Small intestine (tissue), 7 donors: ENCODE data around the gene DHTKD1. TPM values are rescaled to one million over a fixed set of nuclear protein-coding genes. Genes with fewer than 3 reads are reported as not detected.

Experiments used
- DNase-seq, 2 donors: peaks; one replicate each; pipeline versions ENCODE4 v3.0.0 to v3.0.0-alpha.2; 2013
- FAIRE-seq: peaks from 2 replicates; lab custom pipeline; 2012; peaks lifted over from hg19 to GRCh38; lab: Jason Lieb, UNC
- H3K27ac ChIP-seq, 3 donors: one replicate each; pipeline ENCODE4 v1.5.1; 2013; ENCODE audit warnings: low read length in 2 of 3, mild to moderate bottlenecking in 2 of 3, control low read depth in 1 of 3, inconsistent platforms in 1 of 3, low read depth in 1 of 3, moderate library complexity in 1 of 3
- H3K27me3 ChIP-seq, 3 donors: one replicate each; pipeline ENCODE4 v1.6.1; 2013; ENCODE audit warnings: low read length in 3 of 3, inconsistent platforms in 1 of 3; ENCODE audit not compliant: control insufficient read depth in 3 of 3, insufficient read depth in 3 of 3
- H3K36me3 ChIP-seq, 3 donors: one replicate each; pipeline ENCODE4 v1.6.1; 2013; ENCODE audit warnings: low read length in 3 of 3, inconsistent platforms in 1 of 3, low read depth in 1 of 3, mild to moderate bottlenecking in 1 of 3, moderate library complexity in 1 of 3; ENCODE audit not compliant: control insufficient read depth in 3 of 3, insufficient read depth in 2 of 3
- H3K4me1 ChIP-seq, 3 donors: one replicate each; pipeline ENCODE4 v1.6.1; 2013; ENCODE audit warnings: low read length in 2 of 3, inconsistent platforms in 1 of 3, low read depth in 1 of 3, mild to moderate bottlenecking in 1 of 3, moderate library complexity in 1 of 3; ENCODE audit not compliant: control insufficient read depth in 3 of 3, insufficient read depth in 2 of 3
- H3K4me3 ChIP-seq, 3 donors: one replicate each; pipeline ENCODE4 v1.5.1; 2013; ENCODE audit warnings: low read length in 3 of 3, control low read depth in 1 of 3, inconsistent platforms in 1 of 3, low read depth in 1 of 3, mild to moderate bottlenecking in 1 of 3, moderate library complexity in 1 of 3
- H3K9me3 ChIP-seq, 2 donors: one replicate each; pipeline ENCODE4 v1.6.1; 2013; ENCODE audit warnings: low read depth in 1 of 2, low read length in 1 of 2; ENCODE audit not compliant: control insufficient read depth in 2 of 2, insufficient read depth in 1 of 2
- WGBS, 3 donors: extraction: QIAGEN DNeasy Blood & Tissue Kit; methylation state at CpG; one replicate each; pipeline ENCODE4 v1.1.7; 2013; 5-methylcytosine and 5-hydroxymethylcytosine counted together
- polyA plus RNA-seq, 4 donors: library from polyadenylated mRNA; stranded (reverse) in 3 of 4; unstranded in 1 of 4; fragments of 200-250 nt in 3 of 4; fragments of 120-200 nt in 1 of 4; gene quantifications; one replicate each; pipeline versions ENCODE4 v1.2.1 to v1.2.3, GENCODE V29; 2013
- donor health status: healthy with polysubstance abuse.
- donor health status: control.
- donor health status: control.
- donor health status: Bipolar disorder and iron deficiency.
- donor health status: healthy.

DHTKD1 gene
- polyA plus RNA-seq, 4 donors, result 5.9 to 12.1 (median 9.5) TPM

- no peaks in the 10 kb centered on the region for H3K27me3 ChIP-seq
- DNase-seq (no peak), FAIRE-seq (no peak)
- H3K4me3 ChIP-seq, result no peak overlapping the region
- H3K9me3 ChIP-seq, result no peaks in the 10 kb centered on the region
- H3K4me1 ChIP-seq, result no peaks in the 10 kb centered on the region
- H3K27ac ChIP-seq, result no peak overlapping the region
- peaks cover 2 to 30% (median 10%) of the 10 kb centered on the region in 3 donors for H3K36me3 ChIP-seq
- 81 to 89% (median 85%) methylated on average over 3 of the region's 3 CpGs for WGBS, 3 donors
Measured at GRCh38 chr10:12135631-12136030, 66.9 kb downstream of the DHTKD1 start.

- H3K4me3 ChIP-seq, result no peak overlapping the region
- no peaks in the 10 kb centered on the region for H3K9me3 ChIP-seq
- WGBS, 3 donors, result 70 to 88% (median 85%) methylated on average over 1 of the region's 1 CpG
- H3K4me1 ChIP-seq, result no peaks in the 10 kb centered on the region
- peaks cover 5 to 35% (median 9%) of the 10 kb centered on the region in 3 donors for H3K36me3 ChIP-seq
- FAIRE-seq (no peak), DNase-seq (no peak)
- H3K27ac ChIP-seq, result no peak overlapping the region
- H3K27me3 ChIP-seq, result no peaks in the 10 kb centered on the region
Measured at GRCh38 chr10:12140038-12140437, 71.3 kb downstream of the DHTKD1 start.

- Histone ChIP-seq H3K27me3 (no peaks in the 10 kb centered on the region), H3K4me3 (no peak overlapping the region), H3K4me1 (no peaks in the 10 kb centered on the region), H3K9me3 (no peaks in the 10 kb centered on the region), H3K27ac (no peak overlapping the region), H3K36me3 (peaks cover 2 to 19% (median 3%) of the 10 kb centered on the region in 3 donors)
- no peak for FAIRE-seq
- no peak for DNase-seq
- WGBS, 3 donors, result 93 to 98% (median 93%) methylated on average over 3 of the region's 3 CpGs
Measured at GRCh38 chr10:12144538-12144937, 75.8 kb downstream of the DHTKD1 start.

- peaks cover 0 to 7% (median 2%) of the 10 kb centered on the region in 3 donors for H3K36me3 ChIP-seq
- DNase-seq (no peak), FAIRE-seq (no peak)
- H3K4me3 ChIP-seq, result no peak overlapping the region
- no peak overlapping the region for H3K27ac ChIP-seq
- 69 to 81% (median 75%) methylated on average over 4 of the region's 4 CpGs for WGBS, 3 donors
- no peaks in the 10 kb centered on the region for H3K27me3 ChIP-seq
- no peaks in the 10 kb centered on the region for H3K9me3 ChIP-seq
- H3K4me1 ChIP-seq, result no peaks in the 10 kb centered on the region
Measured at GRCh38 chr10:12150163-12150562, 81.4 kb downstream of the DHTKD1 start.

GRCh38 chr10:12154516-12154915 lies 85.8 kb downstream of the DHTKD1 start:
- Histone ChIP-seq H3K27me3 (no peaks in the 10 kb centered on the region), H3K4me3 (no peak overlapping the region), H3K36me3 (peaks cover 0 to 18% (median 9%) of the 10 kb centered on the region in 3 donors), H3K4me1 (no peaks in the 10 kb centered on the region), H3K27ac (no peak overlapping the region), H3K9me3 (no peaks in the 10 kb centered on the region)
- FAIRE-seq, result no peak
- WGBS, 3 donors, result 95 to 98% (median 95%) methylated on average over 6 of the region's 6 CpGs
- DNase-seq, result no peak

GRCh38 chr10:12156367-12157123 lies 87.8 kb downstream of the DHTKD1 start:
- no peaks in the 10 kb centered on the region for H3K9me3 ChIP-seq
- WGBS, 3 donors, result 83 to 85% (median 85%) methylated on average over 14 of the region's 14 CpGs
- DNase-seq (peak in 1 of 2 donors; percentile 52), FAIRE-seq (no peak)
- peaks cover 0 to 21% (median 10%) of the 10 kb centered on the region in 3 donors for H3K36me3 ChIP-seq
- H3K4me1 ChIP-seq, result no peaks in the 10 kb centered on the region
- no peaks in the 10 kb centered on the region for H3K27me3 ChIP-seq
- peak overlapping the region in 1 of 3 donors; percentile 16 for H3K27ac ChIP-seq
- H3K4me3 ChIP-seq, result no peak overlapping the region

GRCh38 chr10:12158111-12158510 lies 89.4 kb downstream of the DHTKD1 start:
- 89 to 94% (median 93%) methylated on average over 3 of the region's 3 CpGs for WGBS, 3 donors
- H3K4me3 ChIP-seq, result no peak overlapping the region
- no peaks in the 10 kb centered on the region for H3K9me3 ChIP-seq
- peaks cover 0 to 24% (median 15%) of the 10 kb centered on the region in 3 donors for H3K36me3 ChIP-seq
- H3K27ac ChIP-seq, result no peak overlapping the region
- no peaks in the 10 kb centered on the region for H3K4me1 ChIP-seq
- no peak for DNase-seq
- no peak for FAIRE-seq
- no peaks in the 10 kb centered on the region for H3K27me3 ChIP-seq

- Histone ChIP-seq H3K4me1 (no peaks in the 10 kb centered on the region), H3K27me3 (no peaks in the 10 kb centered on the region), H3K27ac (no peak overlapping the region), H3K36me3 (peaks cover 0 to 34% (median 14%) of the 10 kb centered on the region in 3 donors), H3K4me3 (no peak overlapping the region), H3K9me3 (no peaks in the 10 kb centered on the region)
- 93 to 97% (median 97%) methylated on average over 5 of the region's 5 CpGs for WGBS, 3 donors
- no peak for FAIRE-seq
- no peak for DNase-seq
Measured at GRCh38 chr10:12160664-12161063, 91.9 kb downstream of the DHTKD1 start.
